ENCODE measurements around the gene GJD3. TPM values are rescaled to one million over a fixed set of nuclear protein-coding genes. Genes with fewer than 3 reads are reported as not detected.

GJD3 gene
- total RNA-seq, 4 donors from 2014 or later = 1.6 to 3.4 (median 1.7) TPM

GRCh38 chr17:40354221-40355122 lies 10.1 kb downstream of the GJD3 start:
- no peak for DNase-seq
- H3K27ac ChIP-seq = no peak overlapping the region
- peaks cover 2 to 19% of the 10 kb centered on the region in 2 donors for H3K4me1 ChIP-seq
- 76 to 100% methylated on average over 8 to 19 of the region's 30 CpGs for WGBS, 2 donors
- TF ChIP-seq, protein P1, sequence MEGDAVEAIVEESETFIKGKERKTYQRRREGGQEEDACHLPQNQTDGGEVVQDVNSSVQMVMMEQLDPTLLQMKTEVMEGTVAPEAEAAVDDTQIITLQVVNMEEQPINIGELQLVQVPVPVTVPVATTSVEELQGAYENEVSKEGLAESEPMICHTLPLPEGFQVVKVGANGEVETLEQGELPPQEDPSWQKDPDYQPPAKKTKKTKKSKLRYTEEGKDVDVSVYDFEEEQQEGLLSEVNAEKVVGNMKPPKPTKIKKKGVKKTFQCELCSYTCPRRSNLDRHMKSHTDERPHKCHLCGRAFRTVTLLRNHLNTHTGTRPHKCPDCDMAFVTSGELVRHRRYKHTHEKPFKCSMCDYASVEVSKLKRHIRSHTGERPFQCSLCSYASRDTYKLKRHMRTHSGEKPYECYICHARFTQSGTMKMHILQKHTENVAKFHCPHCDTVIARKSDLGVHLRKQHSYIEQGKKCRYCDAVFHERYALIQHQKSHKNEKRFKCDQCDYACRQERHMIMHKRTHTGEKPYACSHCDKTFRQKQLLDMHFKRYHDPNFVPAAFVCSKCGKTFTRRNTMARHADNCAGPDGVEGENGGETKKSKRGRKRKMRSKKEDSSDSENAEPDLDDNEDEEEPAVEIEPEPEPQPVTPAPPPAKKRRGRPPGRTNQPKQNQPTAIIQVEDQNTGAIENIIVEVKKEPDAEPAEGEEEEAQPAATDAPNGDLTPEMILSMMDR (IDR thresholded peaks at IDR 0.05) = no peak
- TF ChIP-seq POLR2A (IDR thresholded peaks at IDR 0.05) = no peak
- intact Hi-C loops (cut with DNase I) = loop anchor here (2.0 kb wide), 1 partner anchor 52 kb away; no protein-coding TSS in a partner anchor
- no peaks in the 10 kb centered on the region for H3K27me3 ChIP-seq
- H3K9me3 ChIP-seq = no peaks in the 10 kb centered on the region
- no peak overlapping the region for H3K4me3 ChIP-seq (replicated peaks in 1 of 3)
- peaks cover 23 to 47% of the 10 kb centered on the region in 2 donors for H3K36me3 ChIP-seq

- Histone ChIP-seq H3K27ac (no peak overlapping the region), H3K36me3 (peaks cover 23 to 50% of the 10 kb centered on the region in 2 donors), H3K4me3 (replicated peaks in 1 of 3) (no peak overlapping the region), H3K4me1 (peaks cover 18 to 35% of the 10 kb centered on the region in 2 donors), H3K9me3 (no peaks in the 10 kb centered on the region), H3K27me3 (no peaks in the 10 kb centered on the region)
- 82 to 83% methylated on average over 9 of the region's 9 CpGs for WGBS, 2 donors
- intact Hi-C loops (cut with DNase I) = no loop called here
- TF ChIP-seq, protein P1 (IDR thresholded peaks at IDR 0.05) = no peak
- TF ChIP-seq POLR2A (IDR thresholded peaks at IDR 0.05) = no peak
- DNase-seq = no peak
These were observed 11.7 kb downstream of the GJD3 start for GRCh38 chr17:40352779-40353394.

GRCh38 chr17:40352237-40352778 lies 12.2 kb downstream of the GJD3 start:
- 88 to 92% methylated on average over 7 of the region's 7 CpGs for WGBS, 2 donors
- Histone ChIP-seq H3K4me3 (replicated peaks in 1 of 3) (no peak overlapping the region), H3K36me3 (peaks cover 23 to 50% of the 10 kb centered on the region in 2 donors), H3K27me3 (no peaks in the 10 kb centered on the region), H3K4me1 (peaks cover 24 to 41% of the 10 kb centered on the region in 2 donors), H3K27ac (no peak overlapping the region), H3K9me3 (no peaks in the 10 kb centered on the region)
- DNase-seq = no peak
- intact Hi-C loops (cut with DNase I) = no loop called here
- TF ChIP-seq, protein P1 (IDR thresholded peaks at IDR 0.05) = no peak
- TF ChIP-seq POLR2A (IDR thresholded peaks at IDR 0.05) = no peak

GRCh38 chr17:40351359-40352236 lies 12.9 kb downstream of the GJD3 start:
- Histone ChIP-seq H3K27me3 (no peaks in the 10 kb centered on the region), H3K4me3 (replicated peaks in 1 of 3) (no peak overlapping the region), H3K36me3 (peaks cover 23 to 50% of the 10 kb centered on the region in 2 donors), H3K27ac (no peak overlapping the region), H3K4me1 (peaks cover 31 to 48% of the 10 kb centered on the region in 2 donors), H3K9me3 (no peaks in the 10 kb centered on the region)
- WGBS, 2 donors = 89 to 92% methylated on average over 22 to 26 of the region's 27 CpGs
- no peak for DNase-seq
- intact Hi-C loops (cut with DNase I) = no loop called here
- no peak for TF ChIP-seq POLR2A (IDR thresholded peaks at IDR 0.05)

Measured in thyroid gland (tissue), 4 donors.